HG02938 (cell line): ENCODE results near the gene SEMA4B.
A peak's percentile ranks its signal among the peaks of the same experiment; 100 is the strongest.
"Not testable (repeated sequence)": the region's sequence is repeated elsewhere in the genome, so short reads cannot be mapped to it uniquely, and the experiment has no call there.

ENCODE experiments used
- ATAC-seq: cut with Tn5 transposase; IDR thresholded peaks from one replicate; pipeline ENCODE4 v1.9.1; 2021; ENCODE audit warnings: mild to moderate bottlenecking, moderate library complexity; ENCODE audit not compliant: unreplicated experiment

Gene SEMA4B

GRCh38 chr15:90257776-90258175 lies 56.6 kb downstream of the SEMA4B start:
- no peak for ATAC-seq

- peak; percentile 79 for ATAC-seq
These were observed 58.4 kb downstream of the SEMA4B start for GRCh38 chr15:90259524-90259923.

DNA sequence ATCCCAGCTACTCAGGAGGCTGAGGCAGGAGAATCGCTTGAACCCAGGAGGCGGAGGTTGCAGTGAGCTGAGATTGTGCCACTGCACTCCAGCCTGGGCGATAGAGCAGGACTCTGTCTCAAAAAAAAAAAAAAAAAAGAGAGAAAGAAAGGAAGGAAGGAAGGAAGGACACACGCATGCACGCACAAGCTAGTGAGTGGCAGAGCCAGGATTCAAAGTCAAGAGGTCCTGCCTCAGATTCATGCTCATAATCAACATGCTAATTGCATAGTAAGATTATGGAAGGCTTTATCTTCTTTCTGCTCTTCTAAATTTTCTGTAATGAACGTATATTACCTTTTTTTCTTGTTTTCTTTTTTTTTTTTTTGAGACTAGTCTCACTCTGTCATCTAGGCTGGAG lies 59.6 kb downstream of the SEMA4B start:
- not testable (repeated sequence) for ATAC-seq

- no peak for ATAC-seq
These were observed 60.7 kb downstream of the SEMA4B start for GRCh38 chr15:90261811-90262210.

- no peak for ATAC-seq
These were observed 61.3 kb downstream of the SEMA4B start for GRCh38 chr15:90262426-90262825.

- no peak for ATAC-seq
These were observed 63.5 kb downstream of the SEMA4B start for GRCh38 chr15:90264671-90265070.

GRCh38 chr15:90265271-90266060 lies 64.3 kb downstream of the SEMA4B start, which contains the start of gene NGRN:
NGRN (plus strand) TSS chr15:90265672; CDS start chr15:90265713, 41 bp downstream.
- ATAC-seq, result peak; percentile 89

DNA sequence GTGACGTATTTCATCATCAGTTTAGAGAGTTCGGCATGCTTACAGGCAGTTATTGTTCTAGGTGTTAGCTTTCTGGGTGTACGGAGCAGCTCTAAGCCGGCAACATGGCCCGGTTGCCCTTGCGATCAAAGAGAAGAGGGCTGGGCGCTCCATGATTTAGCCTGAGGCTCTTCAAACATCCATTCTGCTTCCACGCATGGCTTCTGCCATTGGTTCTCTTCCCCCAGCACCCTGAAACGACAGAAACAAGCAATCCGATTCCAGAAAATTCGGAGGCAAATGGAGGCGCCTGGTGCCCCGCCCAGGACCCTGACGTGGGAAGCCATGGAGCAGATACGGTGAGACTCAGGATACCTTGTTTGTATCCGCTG lies 64.9 kb downstream of the SEMA4B start:
- peak; percentile 8 for ATAC-seq

DNA sequence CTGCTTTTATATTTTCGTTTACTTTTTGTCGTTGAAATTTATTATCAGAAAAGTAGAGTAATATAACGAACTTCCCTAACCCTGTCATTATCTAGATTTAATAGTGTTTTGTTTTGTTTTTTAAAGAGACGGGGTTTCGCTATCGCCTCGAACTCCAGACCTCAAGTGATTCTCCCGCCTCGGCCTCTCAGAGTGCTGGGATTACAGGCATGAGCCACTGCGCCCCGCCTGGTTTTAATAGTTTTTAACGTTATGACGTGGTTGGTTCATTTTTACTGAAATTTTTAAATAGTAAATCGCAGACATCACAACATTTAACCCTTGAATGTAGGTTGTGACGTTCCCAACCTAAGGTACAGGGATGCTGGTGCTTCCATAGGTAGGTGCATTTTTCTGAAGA lies 65.4 kb downstream of the SEMA4B start:
- ATAC-seq, result no peak

DNA sequence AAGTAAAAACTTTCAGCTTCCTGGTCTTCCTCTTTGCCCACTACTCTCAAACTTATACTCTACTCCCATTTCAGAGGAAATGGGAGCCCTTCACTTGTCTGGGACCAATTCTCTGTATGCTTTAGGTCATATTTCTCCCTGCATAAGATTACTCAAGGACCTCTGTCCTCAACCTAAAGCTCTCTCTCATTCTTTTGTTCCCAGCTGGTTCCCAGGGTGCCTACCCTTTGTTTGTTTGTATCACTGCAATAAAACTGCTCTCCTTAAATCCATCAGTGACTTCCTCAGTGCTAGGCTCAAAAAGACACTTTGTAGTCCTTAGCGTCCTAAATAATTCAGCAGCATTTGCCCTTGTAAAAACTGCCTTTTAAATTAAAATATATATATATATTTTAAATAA lies 67.3 kb downstream of the SEMA4B start:
- no peak for ATAC-seq

DNA sequence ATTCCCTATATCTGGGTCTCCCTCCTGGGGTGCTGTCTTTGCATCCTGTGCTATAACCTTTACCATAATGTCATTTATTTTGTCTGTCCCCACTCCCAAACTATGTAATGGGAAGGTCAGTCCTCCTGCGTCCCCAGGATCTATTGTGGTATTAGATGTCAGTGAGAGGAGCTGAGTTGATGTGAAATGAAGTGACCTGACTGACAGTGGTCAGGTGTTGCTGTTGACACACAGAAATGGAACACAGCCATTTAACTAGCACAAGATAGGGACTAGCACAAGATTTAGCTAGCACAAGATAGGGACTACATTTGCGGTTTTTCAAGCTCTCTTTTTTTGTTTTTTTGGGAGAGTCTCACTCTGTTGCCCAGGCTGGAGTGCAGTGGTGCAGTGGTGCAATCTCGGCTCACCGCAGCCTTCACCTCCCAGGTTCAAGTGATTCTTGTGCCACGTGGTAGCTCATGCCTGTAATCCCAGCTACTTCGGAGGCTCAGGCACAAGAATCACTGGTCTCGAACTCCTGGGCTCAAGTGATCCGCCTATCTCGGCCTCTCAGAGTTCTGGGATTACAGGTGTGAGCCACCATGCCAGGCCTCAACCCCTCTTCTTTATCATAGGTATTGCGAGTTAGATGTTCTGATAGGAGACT lies 69.5 kb downstream of the SEMA4B start:
- ATAC-seq, result no peak

DNA sequence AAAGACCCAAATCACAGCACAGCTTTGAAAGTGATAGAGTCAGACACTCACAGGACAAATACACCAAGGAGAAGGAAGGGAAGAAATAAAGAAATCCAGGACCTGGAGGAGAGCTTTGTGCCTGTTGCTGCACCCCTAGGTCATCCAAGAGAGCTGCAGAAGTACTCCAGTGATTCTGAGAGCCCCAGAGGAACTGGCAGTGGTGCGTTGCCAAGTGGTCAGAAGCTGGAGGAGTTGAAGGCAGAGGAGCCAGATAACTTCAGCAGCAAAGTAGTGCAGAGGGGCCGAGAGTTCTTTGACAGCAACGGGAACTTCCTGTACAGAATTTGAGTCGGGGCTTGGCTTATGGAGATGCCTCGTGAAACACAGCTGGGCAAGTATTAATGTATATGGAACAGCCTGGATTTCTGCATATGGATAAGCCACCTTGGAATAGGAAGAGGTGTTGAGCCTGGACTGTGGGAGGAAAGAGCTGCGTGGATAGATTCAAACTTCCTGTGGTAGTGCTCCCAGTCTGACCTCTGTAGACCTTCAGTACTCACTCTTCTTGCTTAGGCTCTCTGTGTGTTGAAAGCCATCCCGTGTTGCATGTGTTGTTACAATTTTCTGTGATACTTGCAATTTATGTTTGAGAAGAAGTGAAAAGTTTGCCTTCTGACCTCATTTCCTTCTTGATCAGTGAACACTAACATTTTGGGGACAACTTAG lies 70.5 kb downstream of the SEMA4B start:
- no peak for ATAC-seq

GRCh38 chr15:90278467-90278866 lies 77.3 kb downstream of the SEMA4B start:
- not testable (repeated sequence) for ATAC-seq
